Right forelimb (tissue), 1 donor: ENCODE measurements around the gene GNGT2.

Experiments
- DNase-seq: peaks from one replicate; pipeline ENCODE4 v3.0.0-alpha.2; 2018

Gene GNGT2

GRCh38 chr17:49229076-49229804, 18.9 kb upstream of the GNGT2 start:
- DNase-seq: no peak

GRCh38 chr17:49227436-49228261, 17.3 kb upstream of the GNGT2 start:
- DNase-seq: peak; percentile 69

GRCh38 chr17:49226771-49227435, 16.5 kb upstream of the GNGT2 start:
- DNase-seq: no peak

- no peak for DNase-seq
Measured at GRCh38 chr17:49225554-49226236, 15.3 kb upstream of the GNGT2 start.

- DNase-seq: no peak
Measured at GRCh38 chr17:49224997-49225337, 14.6 kb upstream of the GNGT2 start.

GRCh38 chr17:49224198-49224996, 14.0 kb upstream of the GNGT2 start:
- peak; percentile 49 for DNase-seq

GRCh38 chr17:49223517-49224197, 13.3 kb upstream of the GNGT2 start:
- DNase-seq: peak; percentile 75

GRCh38 chr17:49223168-49223516, 12.8 kb upstream of the GNGT2 start:
- DNase-seq: no peak

- DNase-seq: peak; percentile 49
Measured at GRCh38 chr17:49219987-49220386, 9.6 kb upstream of the GNGT2 start.

- DNase-seq: no peak
Measured at GRCh38 chr17:49218941-49219913, 8.9 kb upstream of the GNGT2 start.

GRCh38 chr17:49217651-49218413, 7.5 kb upstream of the GNGT2 start:
- DNase-seq: peak; percentile 46

- no peak for DNase-seq
Measured at GRCh38 chr17:49216953-49217650, 6.7 kb upstream of the GNGT2 start.

GRCh38 chr17:49216482-49216881, 6.1 kb upstream of the GNGT2 start:
- no peak for DNase-seq

GRCh38 chr17:49214676-49215360, 4.4 kb upstream of the GNGT2 start:
- DNase-seq: no peak

GRCh38 chr17:49213847-49214246, 3.5 kb upstream of the GNGT2 start:
- no peak for DNase-seq

- no peak for DNase-seq
Measured at GRCh38 chr17:49213399-49213798, 3.0 kb upstream of the GNGT2 start.

GRCh38 chr17:49209061-49209571, 1.3 kb downstream of the GNGT2 start:
- no peak for DNase-seq

GRCh38 chr17:49204516-49204915, 5.9 kb downstream of the GNGT2 start:
- no peak for DNase-seq
